ENCODE data around the gene RGL3.

- TF ChIP-seq CTCF (conservative IDR thresholded peaks at IDR 0.05; ENCODE audit: low read length) (peak; percentile 87), EZH2phosphoT487 (IDR thresholded peaks at IDR 0.05; ENCODE audit: borderline replicate concordance, low read depth, low read length) (no peak)
Measured at GRCh38 chr19:11453468-11454341, 34.6 kb upstream of the RGL3 start.

Data from OCI-LY7 (cell line).